MM.1S (cell line): ENCODE measurements around the gene MRPL16.

Source experiments
- EZH2 ChIP-seq: fragments of 300-600 bp; sonication (generic); optimal IDR thresholded peaks from 2 replicates; pipeline ENCODE3; 2017; ENCODE audit warnings: low read depth, mild to moderate bottlenecking, antibody characterized with exemption, low read length, mixed read lengths
- TF ChIP-seq, protein P1 (sequence below): fragments of 300-600 bp; sonication (generic); IDR thresholded peaks from 2 replicates; pipeline ENCODE4 v1.5.1; 2016; ENCODE audit warnings: antibody characterized with exemption, low read length, mixed read lengths

DNA sequence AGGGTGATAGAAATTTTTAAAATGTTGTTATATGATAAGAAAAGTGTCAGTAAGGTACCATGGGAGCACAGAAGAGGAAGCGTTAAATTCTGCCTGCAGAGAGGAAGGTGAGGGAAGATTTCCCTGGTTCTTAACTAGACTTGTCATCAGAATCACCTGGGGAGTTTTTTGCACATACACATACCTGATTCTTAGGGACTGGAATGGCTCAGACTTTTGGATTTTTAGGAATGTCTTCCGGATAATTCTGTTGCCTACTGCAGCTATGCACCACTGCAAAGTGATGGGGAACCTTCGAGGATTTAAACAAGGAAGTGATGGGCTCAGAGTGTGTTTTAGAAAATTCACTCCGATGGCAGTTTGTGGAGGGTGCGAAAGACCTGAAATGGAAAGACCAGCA lies 33.5 kb downstream of the MRPL16 start:
- TF ChIP-seq, protein P1, sequence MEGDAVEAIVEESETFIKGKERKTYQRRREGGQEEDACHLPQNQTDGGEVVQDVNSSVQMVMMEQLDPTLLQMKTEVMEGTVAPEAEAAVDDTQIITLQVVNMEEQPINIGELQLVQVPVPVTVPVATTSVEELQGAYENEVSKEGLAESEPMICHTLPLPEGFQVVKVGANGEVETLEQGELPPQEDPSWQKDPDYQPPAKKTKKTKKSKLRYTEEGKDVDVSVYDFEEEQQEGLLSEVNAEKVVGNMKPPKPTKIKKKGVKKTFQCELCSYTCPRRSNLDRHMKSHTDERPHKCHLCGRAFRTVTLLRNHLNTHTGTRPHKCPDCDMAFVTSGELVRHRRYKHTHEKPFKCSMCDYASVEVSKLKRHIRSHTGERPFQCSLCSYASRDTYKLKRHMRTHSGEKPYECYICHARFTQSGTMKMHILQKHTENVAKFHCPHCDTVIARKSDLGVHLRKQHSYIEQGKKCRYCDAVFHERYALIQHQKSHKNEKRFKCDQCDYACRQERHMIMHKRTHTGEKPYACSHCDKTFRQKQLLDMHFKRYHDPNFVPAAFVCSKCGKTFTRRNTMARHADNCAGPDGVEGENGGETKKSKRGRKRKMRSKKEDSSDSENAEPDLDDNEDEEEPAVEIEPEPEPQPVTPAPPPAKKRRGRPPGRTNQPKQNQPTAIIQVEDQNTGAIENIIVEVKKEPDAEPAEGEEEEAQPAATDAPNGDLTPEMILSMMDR = no peak
- no peak for TF ChIP-seq EZH2
